ENCODE data around the gene ATP2A3. TPM values are rescaled to one million over a fixed set of nuclear protein-coding genes. Genes with fewer than 3 reads are reported as not detected.

The ATP2A3 gene
- total and polyA plus RNA-seq, 2 donors (not counting 1 experiment from before 2014, with no cell fraction given), result 697 to 817 TPM

DNA sequence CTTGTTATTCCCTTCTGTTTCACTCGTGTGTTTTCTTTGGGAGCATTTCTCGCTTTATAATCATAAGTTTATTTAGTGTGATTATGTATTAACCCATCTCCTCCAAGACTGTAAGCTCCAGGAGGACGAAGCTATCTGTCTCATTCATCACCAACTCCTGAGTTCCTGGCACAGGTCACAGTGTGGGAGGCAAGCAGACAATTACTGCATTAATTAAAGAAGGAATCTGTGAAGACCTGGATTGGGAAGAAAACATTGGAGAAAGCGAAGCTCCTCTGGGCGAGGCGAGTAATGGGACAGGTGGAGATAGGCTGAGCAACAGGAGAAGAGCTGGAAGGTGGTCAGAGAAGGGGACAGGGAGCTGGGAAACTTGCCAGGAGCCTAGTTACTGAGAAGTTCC is 63.6 kb downstream of the ATP2A3 start:
- Histone ChIP-seq H3K36me3 (replicated peaks in 1 of 2; ENCODE audit: control extremely low read depth in 1 of 2, control insufficient read depth in 1 of 2, extremely low read depth in 1 of 2, insufficient read depth in 2 of 2, low read length in 1 of 2) (no peaks in the 10 kb centered on the region), H4K20me1 (ENCODE audit: control insufficient read depth, insufficient read depth, low read length, poor library complexity, severe bottlenecking) (no peaks in the 10 kb centered on the region), H3K9me3 (ENCODE audit: control extremely low read depth in 1 of 3, control insufficient read depth in 2 of 3, insufficient read depth in 1 of 3, low read length in 2 of 3) (no peaks in the 10 kb centered on the region), H3K9ac (ENCODE audit: low read length) (no peak overlapping the region), H2AFZ (ENCODE audit: insufficient read depth, low read depth, low read length, poor library complexity, severe bottlenecking) (no peak overlapping the region), H3K4me2 (replicated peaks; ENCODE audit: low read depth, low read length, poor library complexity, severe bottlenecking) (no peak overlapping the region), H3K27me3 (replicated peaks in 1 of 4; ENCODE audit: control extremely low read depth in 1 of 4, control insufficient read depth in 3 of 4, insufficient read depth in 4 of 4, low read length in 3 of 4) (no peaks in the 10 kb centered on the region), H3K4me1 (ENCODE audit: control insufficient read depth in 2 of 2, insufficient read depth in 2 of 2, low read length in 2 of 2) (peaks cover 16 to 19% of the 10 kb centered on the region in 2 donors), H3K4me3 (ENCODE audit: control extremely low read depth in 1 of 5, extremely low read depth in 1 of 5, insufficient read depth in 1 of 5, low read depth in 2 of 5, low read length in 4 of 5) (no peak overlapping the region), H3K79me2 (ENCODE audit: control insufficient read depth, insufficient read depth, low read length) (peaks cover 3% of the 10 kb centered on the region), H3K27ac (ENCODE audit: low read length in 2 of 2) (no peak overlapping the region)
- intact Hi-C loops (cut with micrococcal nuclease), result no loop called here
- ChIA-PET CTCF (no interaction called here), POLR2A (interaction anchor here (0.6 to 0.7 kb wide), 2 partner anchors 14 to 217 kb away, joined by 3 to 6 read pairs; no protein-coding TSS in a partner anchor)
- no peaks in the 10 kb centered on the region for H3K9me3 Mint-ChIP-seq (ENCODE audit: insufficient read depth)
- DNase-seq, result no peak
- H3K4me3 Mint-ChIP-seq, result no peak overlapping the region
- TF ChIP-seq CTCF (IDR thresholded peaks at IDR 0.05) (no peak), EZH2 (IDR thresholded peaks at IDR 0.05; ENCODE audit: borderline replicate concordance, insufficient read depth, low read depth, low read length, poor library complexity, severe bottlenecking) (no peak)
- H3K27me3 Mint-ChIP-seq, result no peaks in the 10 kb centered on the region
- WGBS (ENCODE audit: insufficient coverage), result 100% methylated on average over 3 of the region's 6 CpGs
- no peak overlapping the region for H3K27ac Mint-ChIP-seq
- no peak for ATAC-seq (ENCODE audit: low read depth)
- peaks cover 15% of the 10 kb centered on the region for H3K4me1 Mint-ChIP-seq

- Histone ChIP-seq H3K9ac (ENCODE audit: low read length) (no peak overlapping the region), H4K20me1 (ENCODE audit: control insufficient read depth, insufficient read depth, low read length, poor library complexity, severe bottlenecking) (no peaks in the 10 kb centered on the region), H2AFZ (ENCODE audit: insufficient read depth, low read depth, low read length, poor library complexity, severe bottlenecking) (no peak overlapping the region), H3K27me3 (replicated peaks in 1 of 4; ENCODE audit: control extremely low read depth in 1 of 4, control insufficient read depth in 3 of 4, insufficient read depth in 4 of 4, low read length in 3 of 4) (no peaks in the 10 kb centered on the region), H3K4me3 (ENCODE audit: control extremely low read depth in 1 of 5, extremely low read depth in 1 of 5, insufficient read depth in 1 of 5, low read depth in 2 of 5, low read length in 4 of 5) (no peak overlapping the region), H3K9me3 (ENCODE audit: control extremely low read depth in 1 of 3, control insufficient read depth in 2 of 3, insufficient read depth in 1 of 3, low read length in 2 of 3) (no peaks in the 10 kb centered on the region), H3K36me3 (replicated peaks in 1 of 2; ENCODE audit: control extremely low read depth in 1 of 2, control insufficient read depth in 1 of 2, extremely low read depth in 1 of 2, insufficient read depth in 2 of 2, low read length in 1 of 2) (no peaks in the 10 kb centered on the region), H3K4me2 (replicated peaks; ENCODE audit: low read depth, low read length, poor library complexity, severe bottlenecking) (no peak overlapping the region), H3K79me2 (ENCODE audit: control insufficient read depth, insufficient read depth, low read length) (no peaks in the 10 kb centered on the region), H3K27ac (ENCODE audit: low read length in 2 of 2) (no peak overlapping the region), H3K4me1 (ENCODE audit: control insufficient read depth in 2 of 2, insufficient read depth in 2 of 2, low read length in 2 of 2) (peaks cover 9 to 16% of the 10 kb centered on the region in 2 donors)
- Mint-ChIP-seq H3K27ac (no peak overlapping the region), H3K4me1 (peaks cover 17% of the 10 kb centered on the region), H3K27me3 (no peaks in the 10 kb centered on the region), H3K4me3 (no peak overlapping the region), H3K9me3 (ENCODE audit: insufficient read depth) (no peaks in the 10 kb centered on the region)
- DNase-seq (no peak), ATAC-seq (ENCODE audit: low read depth) (no peak)
- WGBS (ENCODE audit: insufficient coverage), result 93% methylated on average over 10 of the region's 12 CpGs
- ChIA-PET POLR2A (interaction anchor here (1.5 kb wide), 1 partner anchor 64 kb away, joined by 4 read pairs; no protein-coding TSS in a partner anchor), CTCF (interaction anchor here (1.5 to 5.6 kb wide), 2 partner anchors 15 to 34 kb away, joined by 4 to 48 read pairs; no protein-coding TSS in a partner anchor)
- TF ChIP-seq CTCF (IDR thresholded peaks at IDR 0.05), result no peak
- no peak for TF ChIP-seq EZH2 (IDR thresholded peaks at IDR 0.05; ENCODE audit: borderline replicate concordance, insufficient read depth, low read depth, low read length, poor library complexity, severe bottlenecking)
- intact Hi-C loops (cut with micrococcal nuclease), result no loop called here
Observed at GRCh38 chr17:3897731-3898130, 66.5 kb downstream of the ATP2A3 start.
